ENCODE measurements around the gene EFCAB8.

GRCh38 chr20:32985596-32985995 is 126.9 kb downstream of the EFCAB8 start:
- TF ChIP-seq CTCF (IDR thresholded peaks at IDR 0.05; ENCODE audit: insufficient read depth, low read depth, low read length), result no peak
- no peak for TF ChIP-seq EZH2 (IDR thresholded peaks at IDR 0.05; ENCODE audit: insufficient read depth, low read length)

Measured in astrocyte (in vitro differentiated cells and primary cell).